Measurements from ENCODE around the gene OLFML2B. TPM values are rescaled to one million over a fixed set of nuclear protein-coding genes. Genes with fewer than 3 reads are reported as not detected.

OLFML2B gene
- total RNA-seq, 1 experiment from 2014 or later: 3.4 TPM

- Histone ChIP-seq H3K9me3 (ENCODE audit: low read depth, low read length, poor library complexity, severe bottlenecking) (no peaks in the 10 kb centered on the region), H3K36me3 (ENCODE audit: insufficient read depth, low read length, poor library complexity, severe bottlenecking) (no peaks in the 10 kb centered on the region), H3K4me3 (ENCODE audit: low read depth, low read length, poor library complexity, severe bottlenecking) (no peak overlapping the region), H3K27ac (ENCODE audit: low read depth, low read length, poor library complexity, severe bottlenecking) (no peak overlapping the region), H3K4me1 (ENCODE audit: insufficient read depth, low read length, poor library complexity, severe bottlenecking) (peaks cover 26% of the 10 kb centered on the region), H3K27me3 (replicated peaks; ENCODE audit: insufficient read depth, low read depth, low read length, poor library complexity) (no peaks in the 10 kb centered on the region)
- intact Hi-C loops (cut with micrococcal nuclease; ENCODE audit: unreplicated experiment): no loop called here
- ChIA-PET POLR2A (ENCODE audit: low non-redundant PET) (no interaction called here), CTCF (no interaction called here)
- peak; percentile 16 for DNase-seq (ENCODE audit: low spot score)
- no peak for TF ChIP-seq EZH2 (IDR thresholded peaks at IDR 0.05; ENCODE audit: borderline replicate concordance, low read depth, low read length, poor library complexity, severe bottlenecking)
- no peak for TF ChIP-seq CTCF (conservative IDR thresholded peaks at IDR 0.05; ENCODE audit: low read depth, low read length)
- BruUV-seq (replicated peaks): no TSS peak
Observed at GRCh38 chr1:161966067-161966466, 57.6 kb downstream of the OLFML2B start.

- ChIA-PET CTCF (interaction anchor here (1.1 kb wide), 1 partner anchor 75 kb away, joined by 3 read pairs; no protein-coding TSS in a partner anchor), POLR2A (ENCODE audit: low non-redundant PET) (no interaction called here)
- DNase-seq (ENCODE audit: low spot score): peak; percentile 86
- no peaks in the 10 kb centered on the region for H3K9me3 ChIP-seq (ENCODE audit: low read depth, low read length, poor library complexity, severe bottlenecking)
- peak overlapping the region; percentile 67 for H3K27ac ChIP-seq (ENCODE audit: low read depth, low read length, poor library complexity, severe bottlenecking)
- peak overlapping the region; percentile 33 for H3K4me3 ChIP-seq (ENCODE audit: low read depth, low read length, poor library complexity, severe bottlenecking)
- TSS peak; percentile 88 for BruUV-seq (replicated peaks)
- H3K36me3 ChIP-seq (ENCODE audit: insufficient read depth, low read length, poor library complexity, severe bottlenecking): no peaks in the 10 kb centered on the region
- TF ChIP-seq CTCF (conservative IDR thresholded peaks at IDR 0.05; ENCODE audit: low read depth, low read length): no peak
- intact Hi-C loops (cut with micrococcal nuclease; ENCODE audit: unreplicated experiment): no loop called here
- peaks cover 28% of the 10 kb centered on the region for H3K4me1 ChIP-seq (ENCODE audit: insufficient read depth, low read length, poor library complexity, severe bottlenecking)
- no peaks in the 10 kb centered on the region for H3K27me3 ChIP-seq (replicated peaks; ENCODE audit: insufficient read depth, low read depth, low read length, poor library complexity)
Observed at GRCh38 chr1:161962091-161962887, 61.4 kb downstream of the OLFML2B start.

- peaks cover 41% of the 10 kb centered on the region for H3K4me1 ChIP-seq (ENCODE audit: insufficient read depth, low read length, poor library complexity, severe bottlenecking)
- DNase-seq (ENCODE audit: low spot score): no peak
- no peak overlapping the region for H3K4me3 ChIP-seq (ENCODE audit: low read depth, low read length, poor library complexity, severe bottlenecking)
Observed at GRCh38 chr1:161958425-161958824, 65.2 kb downstream of the OLFML2B start.

More at GRCh38 chr1:161958425-161958824, 65.2 kb downstream of the OLFML2B start:
- Histone ChIP-seq H3K36me3 (ENCODE audit: insufficient read depth, low read length, poor library complexity, severe bottlenecking) (no peaks in the 10 kb centered on the region), H3K27me3 (replicated peaks; ENCODE audit: insufficient read depth, low read depth, low read length, poor library complexity) (no peaks in the 10 kb centered on the region), H3K9me3 (ENCODE audit: low read depth, low read length, poor library complexity, severe bottlenecking) (no peaks in the 10 kb centered on the region), H3K27ac (ENCODE audit: low read depth, low read length, poor library complexity, severe bottlenecking) (no peak overlapping the region)
- TF ChIP-seq CTCF (conservative IDR thresholded peaks at IDR 0.05; ENCODE audit: low read depth, low read length): no peak
- TF ChIP-seq EZH2 (IDR thresholded peaks at IDR 0.05; ENCODE audit: borderline replicate concordance, low read depth, low read length, poor library complexity, severe bottlenecking): no peak
- intact Hi-C loops (cut with micrococcal nuclease; ENCODE audit: unreplicated experiment): no loop called here
- no TSS peak for BruUV-seq (replicated peaks)
- ChIA-PET POLR2A (ENCODE audit: low non-redundant PET) (no interaction called here), CTCF (no interaction called here)
